HCT116 (cell line): ENCODE results near the gene MTREX. TPM values are rescaled to one million over a fixed set of nuclear protein-coding genes. Genes with fewer than 3 reads are reported as not detected.

ENCODE experiments used
- ATAC-seq: fragments of 200-7000 bp; cut with Tn5 transposase; 2 replicates; pipeline ENCODE4 v1.9.1; 2020; ENCODE audit warnings: mild to moderate bottlenecking, moderate library complexity
- Bru-seq: library from RNA; stranded (reverse); fragments of 400-500 nt; gene quantifications from one replicate; lab custom pipeline; 2021; lab: Mats Ljungman, UMichigan
- BruChase-seq, 2 experiments: library from RNA; stranded (reverse); fragments of 400-500 nt; gene quantifications; one replicate each; lab custom pipeline; 2021; lab: Mats Ljungman, UMichigan
- BruUV-seq: library from RNA; stranded (reverse); fragments of 400-500 nt; replicated peaks from 2 replicates; lab custom pipeline; 2021; lab: Mats Ljungman, UMichigan
- CTCF ChIA-PET: fragments of 300-600 bp; sonication (Branson Sonifier 250); formaldehyde crosslinking; loops from one replicate; lab custom pipeline; 2021; ENCODE audit warnings: antibody characterized with exemption; lab: Charles Lee
- POLR2A ChIA-PET: fragments of 300-600, 350-600 bp; sonication (Branson Sonifier 250); formaldehyde crosslinking; loops from one replicate; lab custom pipeline; 2021; ENCODE audit warnings: antibody characterized with exemption; lab: Charles Lee
- RAD21 ChIA-PET, 2 experiments: fragments of 300-600 bp; sonication (Branson Sonifier 250); formaldehyde crosslinking; loops; one replicate each; lab custom pipeline; 2023; ENCODE audit warnings: low total read pairs in 2 of 2; ENCODE audit not compliant: uncharacterized antibody in 2 of 2, unreplicated experiment in 2 of 2, low non-redundant PET in 1 of 2; lab: Charles Lee
- DNase-seq: peaks from one replicate; pipeline ENCODE4 v3.0.0-alpha.2; 2010; ENCODE audit warnings: low read depth, low spot score
- H2AFZ ChIP-seq: fragments of 200-600 bp; shearing (Covaris generic), sonication (generic); 2 replicates; pipeline ENCODE4 v1.6.1; 2017; ENCODE audit warnings: low read depth, mixed run types, mixed read lengths, antibody characterized with exemption, low read length; ENCODE audit not compliant: poor library complexity, severe bottlenecking
- H3K27ac ChIP-seq: 2 replicates; pipeline ENCODE4 v1.5.1; 2012; ENCODE audit warnings: low read depth, low read length
- H3K27me3 ChIP-seq: fragments of 200-600 bp; sonication (generic); 2 replicates; pipeline ENCODE4 v1.6.1; 2016; ENCODE audit warnings: mixed run types, low read length, mixed read lengths; ENCODE audit not compliant: insufficient read depth
- H3K36me3 ChIP-seq, 2 experiments: fragments of 200-500 bp in 1 of 2; fragments of 200-600 bp in 1 of 2; sonication (Bioruptor generic) in 1 of 2; sonication (generic) in 1 of 2; 2 replicates each; pipeline versions ENCODE4 v1.5.1 to v1.6.1; 2014 to 2016; ENCODE audit warnings: low read length in 2 of 2, inconsistent platforms in 1 of 2, mixed read lengths in 1 of 2, mixed run types in 1 of 2; ENCODE audit not compliant: insufficient read depth in 2 of 2, control insufficient read depth in 1 of 2
- H3K4me1 ChIP-seq, 2 experiments: fragments of 200-600 bp in 1 of 2; sonication (generic) in 1 of 2; 2 replicates each; pipeline versions ENCODE4 v1.5.1 to v1.6.1; 2012 to 2017; ENCODE audit warnings: low read length in 2 of 2, inconsistent platforms in 1 of 2, mild to moderate bottlenecking in 1 of 2, mixed read lengths in 1 of 2, mixed run types in 1 of 2, moderate library complexity in 1 of 2; ENCODE audit not compliant: insufficient read depth in 2 of 2, control insufficient read depth in 1 of 2
- H3K4me2 ChIP-seq: fragments of 200-600 bp; sonication (generic); 2 replicates; pipeline ENCODE4 v1.6.1; 2017; ENCODE audit warnings: mixed run types, low read length, mixed read lengths
- H3K4me3 ChIP-seq, 2 experiments: fragments of 200-600 bp in 1 of 2; sonication (generic) in 1 of 2; replicated peaks in 1 of 2; 2 replicates each; pipeline ENCODE4 v1.5.1; 2011 to 2016; ENCODE audit warnings: low read length in 2 of 2, control low read depth in 1 of 2, low read depth in 1 of 2, mild to moderate bottlenecking in 1 of 2, mixed read lengths in 1 of 2, mixed run types in 1 of 2
- H3K79me2 ChIP-seq: fragments of 200-600 bp; sonication (generic); 2 replicates; pipeline ENCODE4 v1.6.1; 2017; ENCODE audit warnings: mild to moderate bottlenecking, mixed run types, low read length, moderate library complexity, mixed read lengths; ENCODE audit not compliant: insufficient read depth
- H3K9ac ChIP-seq: fragments of 200-600 bp; sonication (generic); 2 replicates; pipeline ENCODE4 v1.6.1; 2016; ENCODE audit warnings: low read length, mixed read lengths
- H3K9me2 ChIP-seq: fragments of 200-600 bp; sonication (generic), shearing (Covaris generic); 2 replicates; pipeline ENCODE4 v1.6.1; 2017; ENCODE audit warnings: mixed run types, mild to moderate bottlenecking, moderate library complexity; ENCODE audit not compliant: insufficient read depth
- H3K9me3 ChIP-seq, 2 experiments: fragments of 200-500 bp in 1 of 2; fragments of 200-600 bp in 1 of 2; sonication (Bioruptor generic) in 1 of 2; sonication (generic) in 1 of 2; 2 replicates each; pipeline ENCODE4 v1.6.1; 2014 to 2017; ENCODE audit warnings: low read length in 2 of 2, mixed read lengths in 2 of 2, inconsistent platforms in 1 of 2, low read depth in 1 of 2, mild to moderate bottlenecking in 1 of 2, mixed run types in 1 of 2, moderate library complexity in 1 of 2; ENCODE audit not compliant: control insufficient read depth in 1 of 2, insufficient read depth in 1 of 2
- H4K20me1 ChIP-seq: fragments of 200-600 bp; sonication (generic), shearing (Covaris generic); 2 replicates; pipeline ENCODE4 v1.6.1; 2017; ENCODE audit warnings: mixed run types, mild to moderate bottlenecking, moderate library complexity; ENCODE audit not compliant: insufficient read depth
- ATF3 ChIP-seq: IDR thresholded peaks from 2 replicates; pipeline ENCODE4 v1.6.1; 2012
- CBX3 ChIP-seq: IDR thresholded peaks from 2 replicates; pipeline ENCODE4 v1.6.1; 2012; ENCODE audit warnings: low read depth
- CTCF ChIP-seq, 3 experiments: fragments of 200-600 bp in 1 of 3; sonication (generic) in 1 of 3; IDR thresholded peaks in 2 of 3; conservative IDR thresholded peaks in 1 of 3; 2 replicates each; pipeline ENCODE4 v1.5.1; 2012 to 2017; ENCODE audit warnings: low read depth in 2 of 3, low read length in 2 of 3, antibody characterized with exemption in 1 of 3, borderline replicate concordance in 1 of 3, control low read depth in 1 of 3, mild to moderate bottlenecking in 1 of 3, mixed read lengths in 1 of 3, mixed run types in 1 of 3, moderate library complexity in 1 of 3; ENCODE audit not compliant: insufficient read depth in 1 of 3
- EZH2 ChIP-seq: fragments of 200-600 bp; sonication (generic); IDR thresholded peaks from 2 replicates; pipeline ENCODE4 v1.6.1; 2017; ENCODE audit warnings: antibody characterized with exemption, mixed run types
- EZH2phosphoT487 ChIP-seq: fragments of 200-600 bp; IDR thresholded peaks from 2 replicates; pipeline ENCODE4 v1.6.1; 2018; ENCODE audit warnings: antibody characterized with exemption, borderline replicate concordance
- JUND ChIP-seq: IDR thresholded peaks from 2 replicates; pipeline ENCODE4 v1.6.1; 2012
- MAX ChIP-seq: IDR thresholded peaks from 2 replicates; pipeline ENCODE4 v1.6.1; 2012
- POLR2AphosphoS5 ChIP-seq: IDR thresholded peaks from 2 replicates; pipeline ENCODE4 v1.6.1; 2011; ENCODE audit warnings: mild to moderate bottlenecking, low read depth, low read length, moderate library complexity
- REST ChIP-seq: IDR thresholded peaks from 2 replicates; pipeline ENCODE4 v1.6.1; 2012; ENCODE audit warnings: low read depth
- SIN3A ChIP-seq: IDR thresholded peaks from 2 replicates; pipeline ENCODE4 v1.6.1; 2012; ENCODE audit warnings: low read depth
- YY1 ChIP-seq: IDR thresholded peaks from 2 replicates; pipeline ENCODE4 v1.6.1; 2011; ENCODE audit warnings: low read length, low read depth, moderate library complexity, mild to moderate bottlenecking; ENCODE audit not compliant: insufficient replicate concordance; ENCODE audit errors: extremely low read depth
- ZBTB33 ChIP-seq: IDR thresholded peaks from 2 replicates; pipeline ENCODE4 v1.6.1; 2011; ENCODE audit warnings: mild to moderate bottlenecking, low read length, moderate library complexity; ENCODE audit not compliant: insufficient replicate concordance; ENCODE audit errors: extremely low read depth
- ZFX ChIP-seq: fragments of 450-650 bp; IDR thresholded peaks from 2 replicates; pipeline ENCODE4 v1.6.1; 2017
- ZNF274 ChIP-seq: fragments of 200-500 bp; sonication (Bioruptor generic); IDR thresholded peaks from 2 replicates; pipeline ENCODE4 v1.6.1; 2014; ENCODE audit warnings: mild to moderate bottlenecking, low read depth, low read length, inconsistent platforms
- intact Hi-C: fragments of 100-400 bp; cut with micrococcal nuclease; formaldehyde crosslinking; loops from 2 replicates; pipeline ENCODE4 v1.10.0; 2022
- long read RNA-seq: library from polyadenylated mRNA; unstranded; transcript quantifications from one replicate; pipeline ENCODE4 v2.0.0, GENCODE V29; 2021; ENCODE audit not compliant: unreplicated experiment
- polyA plus RNA-seq: library from polyadenylated mRNA; unstranded; fragments of >200 nt; gene quantifications from 2 replicates; pipeline ENCODE4 v1.2.1, GENCODE V29; 2012; ENCODE audit warnings: missing spikeins
- total RNA-seq: library from RNA; stranded (reverse); gene quantifications from one replicate; pipeline ENCODE4 v1.2.1, GENCODE V29; 2021; ENCODE audit not compliant: unreplicated experiment

Gene MTREX
- total RNA-seq: 101 TPM
- 36.3 and 43.2 TPM in 2 replicates for polyA plus RNA-seq
- percentile 93 among the genes with signal in this experiment for Bru-seq, nascent RNA
- percentile 88 among the genes with signal in this experiment for BruChase-seq, experiment 1, labeled RNA remaining after a 6-hour chase
- BruChase-seq, experiment 2, labeled RNA remaining after a 2-hour chase: percentile 83 among the genes with signal in this experiment
- long read RNA-seq, full-length matches to known transcripts: 53 of 81 reads
- long read RNA-seq, partial matches to known transcripts: 17 of 81 reads
- long read RNA-seq, other reads (novel, unspliced or antisense): 11 of 81 reads

- ChIA-PET POLR2A (interaction anchor here (0.8 to 2.1 kb wide), 6 partner anchors 15 to 82 kb away, joined by 3 to 6 read pairs (median 5); no protein-coding TSS in a partner anchor), CTCF (interaction anchor here (0.7 to 1.1 kb wide), 4 partner anchors 9 to 88 kb away, joined by 3 to 5 read pairs (median 3); no protein-coding TSS in a partner anchor), RAD21 (interaction anchor here (0.6 to 1.0 kb wide), 2 partner anchors 13 to 75 kb away, joined by 3 to 4 read pairs; no protein-coding TSS in a partner anchor)
- peaks cover 16% of the 10 kb centered on the region; the same call in 1 of the 2 replicates for H4K20me1 ChIP-seq
- no peaks in the 10 kb centered on the region for H3K27me3 ChIP-seq
- peaks cover 98% of the 10 kb centered on the region for H3K79me2 ChIP-seq
- peak within 1 kb of the TSS; percentile 89 to 96 for H3K4me3 ChIP-seq
- H3K4me1 ChIP-seq: peaks cover 18 to 19% of the 10 kb centered on the region in 2 experiments
- H3K9ac ChIP-seq: peak within 1 kb of the TSS; percentile 96
- intact Hi-C loops: loop anchor here (2.0 to 10.0 kb wide), 3 partner anchors 81 to 1047 kb away; partner anchors contain the start of genes CDC20B and MCIDAS
- no peaks in the 10 kb centered on the region for H3K9me2 ChIP-seq
- DNase-seq (peak; percentile 80), ATAC-seq (peak; percentile 93)
- H3K27ac ChIP-seq: peak within 1 kb of the TSS; percentile 93
- H3K36me3 ChIP-seq: peaks cover 0 to 15% of the 10 kb centered on the region in 2 experiments; a peak in 2 of 4 replicates
- no TSS peak for BruUV-seq
- peaks cover 0 to 4% of the 10 kb centered on the region in 2 experiments; a peak in 1 of 4 replicates for H3K9me3 ChIP-seq
- peak within 1 kb of the TSS; percentile 87 for H3K4me2 ChIP-seq
- H2AFZ ChIP-seq: peak within 1 kb of the TSS; percentile 66
- TF ChIP-seq EZH2phosphoT487: no peak
- no peak for TF ChIP-seq CTCF (IDR thresholded peaks at IDR 0.05 in 2 of 3, conservative IDR thresholded peaks at IDR 0.05 in 1 of 3; ENCODE audit: borderline replicate concordance in 1 of 3, insufficient read depth in 1 of 3, low read depth in 2 of 3, low read length in 2 of 3)
- TF ChIP-seq JUND: no peak
- no peak for TF ChIP-seq EZH2
- no peak for TF ChIP-seq ATF3
- no peak for TF ChIP-seq ZNF274
- TF ChIP-seq YY1: peak; percentile 95
- TF ChIP-seq SIN3A: peak; percentile 88
- no peak for TF ChIP-seq REST
- TF ChIP-seq ZBTB33: peak; percentile 72
- peak; percentile 76 for TF ChIP-seq MAX
- peak; percentile 71 for TF ChIP-seq POLR2AphosphoS5
- TF ChIP-seq CBX3: peak; percentile 47; the same call in 1 of the 2 replicates
- TF ChIP-seq ZFX: peak; percentile 97
Observed at GRCh38 chr5:55307383-55308253, at the start of gene MTREX, which contains the start of gene DHX29. Gene MTREX (plus strand): TSS chr5:55307989. CDS start chr5:55308014, 25 bp downstream. Gene DHX29 (minus strand): TSS chr5:55307694. CDS start chr5:55307573, 121 bp downstream.
